ENCODE data around the gene NLRC5. TPM values are rescaled to one million over a fixed set of nuclear protein-coding genes. Genes with fewer than 3 reads are reported as not detected.

The NLRC5 gene
- total and polyA plus RNA-seq, 2 donors (not counting 3 experiments of a cell fraction or from before 2014, with no cell fraction given) = 7.4 to 26.3 TPM

GRCh38 chr16:56956756-56957155, 32.6 kb upstream of the NLRC5 start:
- no TSS peak for BruUV-seq (replicated peaks)
- CTCF ChIA-PET = no interaction called here
- no peak for FAIRE-seq

GRCh38 chr16:56960681-56961281, 28.6 kb upstream of the NLRC5 start:
- no peaks in the 10 kb centered on the region for H3K36me3 ChIP-seq (ENCODE audit: control insufficient read depth in 2 of 2, extremely low read depth in 1 of 2, insufficient read depth in 2 of 2, low read length in 2 of 2)
- no peaks in the 10 kb centered on the region for H3K9me3 ChIP-seq (replicated peaks; ENCODE audit: control insufficient read depth, insufficient read depth, low read length)
- CTCF ChIA-PET = interaction anchor here (1.0 to 9.3 kb wide), 2 partner anchors 10 to 85 kb away, joined by 3 to 140 read pairs; no protein-coding TSS in a partner anchor
- no peaks in the 10 kb centered on the region for H3K79me2 ChIP-seq (ENCODE audit: control insufficient read depth, insufficient read depth, low read length)
- no peaks in the 10 kb centered on the region for H4K20me1 ChIP-seq (replicated peaks; ENCODE audit: control insufficient read depth, extremely low read depth, insufficient read depth, low read length)
- POLR2A ChIA-PET = no interaction called here
- H3K27me3 ChIP-seq (ENCODE audit: control insufficient read depth in 2 of 2, insufficient read depth in 2 of 2, low read length in 2 of 2) = no peaks in the 10 kb centered on the region
- DNase-seq (ENCODE audit: low read depth, low spot score) (no peak), FAIRE-seq (no peak)
- BruUV-seq (replicated peaks) = no TSS peak
- no peak overlapping the region for H3K4me3 ChIP-seq (replicated peaks in 1 of 3; ENCODE audit: insufficient read depth in 1 of 3, low read depth in 1 of 3, low read length in 3 of 3)
- H3K9me1 ChIP-seq (replicated peaks; ENCODE audit: control insufficient read depth, extremely low read depth, insufficient read depth, low read length) = no peaks in the 10 kb centered on the region
- intact Hi-C loops (cut with micrococcal nuclease) (no loop called here), dilution Hi-C loops (cut with MboI; ENCODE audit: extremely low pct_ligation_motif_present, low sequenced_read_pairs) (no loop called here)
- H2AFZ ChIP-seq (ENCODE audit: low read depth, low read length) = no peak overlapping the region
- TF ChIP-seq POLR2AphosphoS5 (IDR thresholded peaks at IDR 0.05; ENCODE audit: insufficient read depth, low read depth, low read length) = no peak
- TF ChIP-seq EZH2 (IDR thresholded peaks at IDR 0.05; ENCODE audit: borderline replicate concordance, low read depth, low read length, severe bottlenecking) = no peak
- no peak for TF ChIP-seq MAX (IDR thresholded peaks at IDR 0.05; ENCODE audit: insufficient read depth, insufficient read length)
- TF ChIP-seq GATA2 (IDR thresholded peaks at IDR 0.05; ENCODE audit: insufficient read depth, insufficient read length, low read depth, low read length) = no peak
- no peak overlapping the region for H3K27ac ChIP-seq (ENCODE audit: insufficient read depth, low read depth, low read length)
- H3K4me1 ChIP-seq (ENCODE audit: control insufficient read depth, extremely low read depth, insufficient read depth, low read length) = peaks cover 15% of the 10 kb centered on the region
- H3K4me2 ChIP-seq (ENCODE audit: insufficient read depth, low read length) = no peak overlapping the region
- H3K9ac ChIP-seq (replicated peaks; ENCODE audit: extremely low read depth, insufficient read depth, low read length) = no peak overlapping the region

More at GRCh38 chr16:56956756-56957155, 32.6 kb upstream of the NLRC5 start:
- no peaks in the 10 kb centered on the region for H3K79me2 ChIP-seq (ENCODE audit: control insufficient read depth, insufficient read depth, low read length)
- dilution Hi-C loops (cut with MboI; ENCODE audit: extremely low pct_ligation_motif_present, low sequenced_read_pairs) = no loop called here
- no peaks in the 10 kb centered on the region for H4K20me1 ChIP-seq (replicated peaks; ENCODE audit: control insufficient read depth, extremely low read depth, insufficient read depth, low read length)
- no peak overlapping the region for H3K4me3 ChIP-seq (replicated peaks in 1 of 3; ENCODE audit: insufficient read depth in 1 of 3, low read depth in 1 of 3, low read length in 3 of 3)
- no peaks in the 10 kb centered on the region for H3K9me3 ChIP-seq (replicated peaks; ENCODE audit: control insufficient read depth, insufficient read depth, low read length)
- no peak overlapping the region for H2AFZ ChIP-seq (ENCODE audit: low read depth, low read length)
- no peak for TF ChIP-seq POLR2AphosphoS5 (IDR thresholded peaks at IDR 0.05; ENCODE audit: insufficient read depth, low read depth, low read length)
- TF ChIP-seq EZH2 (IDR thresholded peaks at IDR 0.05; ENCODE audit: borderline replicate concordance, low read depth, low read length, severe bottlenecking) = no peak
- no peak for TF ChIP-seq MYC (IDR thresholded peaks at IDR 0.05; ENCODE audit: low read depth, low read length)
- H3K27me3 ChIP-seq (ENCODE audit: control insufficient read depth in 2 of 2, insufficient read depth in 2 of 2, low read length in 2 of 2) = no peaks in the 10 kb centered on the region
- no peaks in the 10 kb centered on the region for H3K9me1 ChIP-seq (replicated peaks; ENCODE audit: control insufficient read depth, extremely low read depth, insufficient read depth, low read length)
- H3K36me3 ChIP-seq (ENCODE audit: control insufficient read depth in 2 of 2, extremely low read depth in 1 of 2, insufficient read depth in 2 of 2, low read length in 2 of 2) = no peaks in the 10 kb centered on the region
- no peak overlapping the region for H3K4me2 ChIP-seq (ENCODE audit: insufficient read depth, low read length)
- no peak overlapping the region for H3K27ac ChIP-seq (ENCODE audit: insufficient read depth, low read depth, low read length)
- no peak overlapping the region for H3K9ac ChIP-seq (replicated peaks; ENCODE audit: extremely low read depth, insufficient read depth, low read length)
- H3K4me1 ChIP-seq (ENCODE audit: control insufficient read depth, extremely low read depth, insufficient read depth, low read length) = peaks cover 12% of the 10 kb centered on the region
- DNase-seq (ENCODE audit: low read depth, low spot score) = no peak
- intact Hi-C loops (cut with micrococcal nuclease) = no loop called here
- POLR2A ChIA-PET = no interaction called here

Data from endothelial cell of umbilical vein (primary cell).